Activated CD8-positive, alpha-beta memory T cell treated with anti-CD3 and anti-CD28 coated beads, Interleukin-2, amount 10 ng/mL, durations not matched to agents 7 days and 5 days (primary cell): ENCODE results near the gene MTX1. TPM values are rescaled to one million over a fixed set of nuclear protein-coding genes. Genes with fewer than 3 reads are reported as not detected.
"Not testable (repeated sequence)": the region's sequence is repeated elsewhere in the genome, so short reads cannot be mapped to it uniquely, and the experiment has no call there.

Experiments
- ATAC-seq: fragments of 150-1000 bp; cut with Tn5 transposase; one replicate; pipeline ENCODE4 v1.10.0; 2021; ENCODE audit warnings: moderate library complexity
- CTCF ChIA-PET: fragments of 350-600 bp; sonication (Branson Sonifier 250); formaldehyde crosslinking; loops from one replicate; lab custom pipeline; 2021; ENCODE audit warnings: antibody characterized with exemption; lab: Charles Lee
- DNase-seq: peaks from one replicate; pipeline ENCODE4 v3.0.0-alpha.2; 2020
- H3K27ac Mint-ChIP-seq: one replicate; pipeline ENCODE4 v1.8.0; 2021; ENCODE audit warnings: mild to moderate bottlenecking, mixed read lengths
- H3K27me3 Mint-ChIP-seq: one replicate; pipeline ENCODE4 v1.8.0; 2021; ENCODE audit warnings: mixed read lengths
- H3K36me3 Mint-ChIP-seq: one replicate; pipeline ENCODE4 v1.8.0; 2021; ENCODE audit warnings: mild to moderate bottlenecking, mixed read lengths
- H3K4me1 Mint-ChIP-seq: one replicate; pipeline ENCODE4 v1.8.0; 2021; ENCODE audit warnings: mixed read lengths
- H3K4me3 Mint-ChIP-seq: one replicate; pipeline ENCODE4 v1.8.0; 2021; ENCODE audit warnings: mild to moderate bottlenecking, moderate library complexity, mixed read lengths
- H3K9me3 Mint-ChIP-seq: one replicate; pipeline ENCODE4 v1.8.0; 2022; ENCODE audit warnings: low read depth, mixed read lengths
- total RNA-seq, 2 experiments: library from RNA; stranded (reverse); gene quantifications; one replicate each; pipeline ENCODE4 v1.2.3, GENCODE V29; 2021

MTX1 gene
- 10 to 100 TPM; 39.0 to 48.6 TPM for total RNA-seq

- H3K36me3 Mint-ChIP-seq, result no peaks in the 10 kb centered on the region
These were observed at the start of gene MTX1 for GRCh38 chr1:155208541-155209311. MTX1 (plus strand) TSS chr1:155208695; CDS start chr1:155208805, 110 bp downstream.

GRCh38 chr1:155158991-155159390 is 49.5 kb upstream of the MTX1 start:
- no peak for DNase-seq
- H3K27ac Mint-ChIP-seq, result no peak overlapping the region
- H3K4me3 Mint-ChIP-seq, result no peak overlapping the region
- no peaks in the 10 kb centered on the region for H3K4me1 Mint-ChIP-seq
- CTCF ChIA-PET, result no interaction called here
- peaks cover 15% of the 10 kb centered on the region for H3K27me3 Mint-ChIP-seq
- H3K36me3 Mint-ChIP-seq, result no peaks in the 10 kb centered on the region
- ATAC-seq, result no peak
- H3K9me3 Mint-ChIP-seq, result no peaks in the 10 kb centered on the region

More at GRCh38 chr1:155208541-155209311, at the start of gene MTX1:
- H3K27me3 Mint-ChIP-seq, result no peaks in the 10 kb centered on the region
- CTCF ChIA-PET, result interaction anchor here (0.5 to 5.3 kb wide), 10 partner anchors 9 to 279 kb away, joined by 3 to 87 read pairs (median 22); partner anchors contain the start of genes KRTCAP2 and TRIM46
- H3K27ac Mint-ChIP-seq, result peak within 1 kb of the TSS; percentile 88
- H3K9me3 Mint-ChIP-seq, result no peaks in the 10 kb centered on the region
- H3K4me1 Mint-ChIP-seq, result peaks cover 34% of the 10 kb centered on the region
- H3K4me3 Mint-ChIP-seq, result peak within 1 kb of the TSS; percentile 83
- peak; percentile 92 for DNase-seq
- peak; percentile 78 for ATAC-seq

- Mint-ChIP-seq H3K27ac (no peak overlapping the region), H3K36me3 (no peaks in the 10 kb centered on the region), H3K4me1 (no peaks in the 10 kb centered on the region), H3K4me3 (no peak overlapping the region), H3K9me3 (no peaks in the 10 kb centered on the region), H3K27me3 (peaks cover 9% of the 10 kb centered on the region)
- no peak for ATAC-seq
- CTCF ChIA-PET, result no interaction called here
- DNase-seq, result no peak
These were observed 48.4 kb upstream of the MTX1 start for GRCh38 chr1:155160128-155160527.

GRCh38 chr1:155162631-155163030 is 45.9 kb upstream of the MTX1 start:
- DNase-seq, H3K4me3 Mint-ChIP-seq, H3K4me1 Mint-ChIP-seq, H3K27ac Mint-ChIP-seq, H3K9me3 Mint-ChIP-seq, H3K36me3 Mint-ChIP-seq, ATAC-seq, H3K27me3 Mint-ChIP-seq: not testable (repeated sequence)
- CTCF ChIA-PET, result interaction anchor here (1.0 to 1.5 kb wide), 4 partner anchors 10 to 145 kb away, joined by 3 to 9 read pairs (median 6); partner anchors contain the start of gene KRTCAP2

GRCh38 chr1:155163785-155164184 is 44.7 kb upstream of the MTX1 start:
- not testable (repeated sequence) for H3K9me3 Mint-ChIP-seq, ATAC-seq, H3K27ac Mint-ChIP-seq, H3K36me3 Mint-ChIP-seq, H3K27me3 Mint-ChIP-seq, DNase-seq, H3K4me3 Mint-ChIP-seq
- CTCF ChIA-PET, result interaction anchor here (1.6 to 13.0 kb wide), 2 partner anchors 52 to 73 kb away, joined by 3 to 295 read pairs; no protein-coding TSS in a partner anchor
- peaks cover 12% of the 10 kb centered on the region for H3K4me1 Mint-ChIP-seq

- H3K4me1 Mint-ChIP-seq, result peaks cover 12% of the 10 kb centered on the region
- H3K27me3 Mint-ChIP-seq, DNase-seq, H3K36me3 Mint-ChIP-seq, H3K4me3 Mint-ChIP-seq, ATAC-seq, H3K9me3 Mint-ChIP-seq, H3K27ac Mint-ChIP-seq: not testable (repeated sequence)
- CTCF ChIA-PET, result interaction anchor here (0.9 to 13.0 kb wide), 4 partner anchors 8 to 74 kb away, joined by 3 to 295 read pairs (median 3); partner anchors contain the start of gene KRTCAP2
These were observed 43.9 kb upstream of the MTX1 start for GRCh38 chr1:155164625-155165024.

- DNase-seq, result no peak
- Mint-ChIP-seq H3K36me3 (peaks cover 8% of the 10 kb centered on the region), H3K27me3 (no peaks in the 10 kb centered on the region), H3K9me3 (no peaks in the 10 kb centered on the region), H3K4me3 (no peak overlapping the region), H3K27ac (no peak overlapping the region), H3K4me1 (peaks cover 14% of the 10 kb centered on the region)
- CTCF ChIA-PET, result interaction anchor here (0.8 to 13.0 kb wide), 9 partner anchors 10 to 104 kb away, joined by 3 to 295 read pairs (median 10); no protein-coding TSS in a partner anchor
- no peak for ATAC-seq
These were observed 42.4 kb upstream of the MTX1 start for GRCh38 chr1:155166051-155166470.

- DNase-seq (peak; percentile 31), ATAC-seq (no peak)
- Mint-ChIP-seq H3K36me3 (peaks cover 8% of the 10 kb centered on the region), H3K4me1 (peaks cover 18% of the 10 kb centered on the region), H3K27me3 (no peaks in the 10 kb centered on the region), H3K4me3 (no peak overlapping the region), H3K9me3 (no peaks in the 10 kb centered on the region), H3K27ac (no peak overlapping the region)
- CTCF ChIA-PET, result interaction anchor here (0.8 to 13.0 kb wide), 22 partner anchors 11 to 150 kb away, joined by 3 to 295 read pairs (median 6); partner anchors contain the start of genes ADAM15 and SLC50A1
These were observed 41.9 kb upstream of the MTX1 start for GRCh38 chr1:155166471-155167165.

- no peaks in the 10 kb centered on the region for H3K9me3 Mint-ChIP-seq
- peak overlapping the region; percentile 44 for H3K4me3 Mint-ChIP-seq
- H3K27me3 Mint-ChIP-seq, result no peaks in the 10 kb centered on the region
- peak; percentile 80 for ATAC-seq
- CTCF ChIA-PET, result interaction anchor here (0.6 to 13.0 kb wide), 35 partner anchors 10 to 180 kb away, joined by 3 to 295 read pairs (median 5); partner anchors contain the start of genes ADAM15, DPM3 and SLC50A1
- peaks cover 8% of the 10 kb centered on the region for H3K36me3 Mint-ChIP-seq
- H3K27ac Mint-ChIP-seq, result peak overlapping the region; percentile 45
- peaks cover 25% of the 10 kb centered on the region for H3K4me1 Mint-ChIP-seq
- peak; percentile 92 for DNase-seq
These were observed 41.1 kb upstream of the MTX1 start for GRCh38 chr1:155167166-155168104.

GRCh38 chr1:155168105-155168445 is 40.4 kb upstream of the MTX1 start:
- DNase-seq, result peak; percentile 31
- not testable (repeated sequence) for H3K27me3 Mint-ChIP-seq, H3K4me3 Mint-ChIP-seq, H3K36me3 Mint-ChIP-seq, H3K9me3 Mint-ChIP-seq, ATAC-seq
- peaks cover 27% of the 10 kb centered on the region for H3K4me1 Mint-ChIP-seq
- CTCF ChIA-PET, result interaction anchor here (0.6 to 13.0 kb wide), 34 partner anchors 9 to 386 kb away, joined by 3 to 295 read pairs (median 5); partner anchors contain the start of genes ADAM15, DPM3 and SLC50A1
- peak overlapping the region; percentile 45 for H3K27ac Mint-ChIP-seq

GRCh38 chr1:155168456-155169210 is 39.9 kb upstream of the MTX1 start:
- ATAC-seq (no peak), DNase-seq (peak; percentile 33)
- Mint-ChIP-seq H3K36me3 (peaks cover 8% of the 10 kb centered on the region), H3K27me3 (no peaks in the 10 kb centered on the region), H3K4me3 (no peak overlapping the region), H3K9me3 (no peaks in the 10 kb centered on the region), H3K27ac (no peak overlapping the region), H3K4me1 (peaks cover 32% of the 10 kb centered on the region)
- CTCF ChIA-PET, result interaction anchor here (0.6 to 13.0 kb wide), 29 partner anchors 9 to 385 kb away, joined by 3 to 295 read pairs (median 5); partner anchors contain the start of genes DPM3 and SLC50A1

GRCh38 chr1:155169541-155169940 is 39.0 kb upstream of the MTX1 start:
- no peaks in the 10 kb centered on the region for H3K9me3 Mint-ChIP-seq
- H3K27ac Mint-ChIP-seq, result no peak overlapping the region
- H3K4me1 Mint-ChIP-seq, result peaks cover 35% of the 10 kb centered on the region
- no peak overlapping the region for H3K4me3 Mint-ChIP-seq
- H3K27me3 Mint-ChIP-seq, result no peaks in the 10 kb centered on the region
- ATAC-seq (no peak), DNase-seq (peak; percentile 18)
- H3K36me3 Mint-ChIP-seq, result peaks cover 8% of the 10 kb centered on the region
- CTCF ChIA-PET, result interaction anchor here (0.8 to 13.0 kb wide), 8 partner anchors 22 to 105 kb away, joined by 3 to 295 read pairs (median 20); partner anchors contain the start of gene SLC50A1
